ENCODE measurements around the gene HOXC5.
A peak's percentile ranks its signal among the peaks of the same experiment; 100 is the strongest.

HOXC5 gene

GRCh38 chr12:53995378-53996239, 37.2 kb upstream of the HOXC5 start:
- DNase-seq (ENCODE audit: low read depth in 2 of 2) = no peak

GRCh38 chr12:53996240-53997203, 36.3 kb upstream of the HOXC5 start:
- no peak for DNase-seq (ENCODE audit: low read depth in 2 of 2)

- no peak for DNase-seq (ENCODE audit: low read depth in 2 of 2)
These were observed 35.4 kb upstream of the HOXC5 start for GRCh38 chr12:53997204-53998109.

- DNase-seq (ENCODE audit: low read depth in 2 of 2) = no peak
These were observed 34.5 kb upstream of the HOXC5 start for GRCh38 chr12:53998110-53998899.

- no peak for DNase-seq (ENCODE audit: low read depth in 2 of 2)
These were observed 34.0 kb upstream of the HOXC5 start for GRCh38 chr12:53998900-53999236.

GRCh38 chr12:53999559-54000115, 33.2 kb upstream of the HOXC5 start:
- DNase-seq (ENCODE audit: low read depth in 2 of 2) = peak; percentile 82

DNA sequence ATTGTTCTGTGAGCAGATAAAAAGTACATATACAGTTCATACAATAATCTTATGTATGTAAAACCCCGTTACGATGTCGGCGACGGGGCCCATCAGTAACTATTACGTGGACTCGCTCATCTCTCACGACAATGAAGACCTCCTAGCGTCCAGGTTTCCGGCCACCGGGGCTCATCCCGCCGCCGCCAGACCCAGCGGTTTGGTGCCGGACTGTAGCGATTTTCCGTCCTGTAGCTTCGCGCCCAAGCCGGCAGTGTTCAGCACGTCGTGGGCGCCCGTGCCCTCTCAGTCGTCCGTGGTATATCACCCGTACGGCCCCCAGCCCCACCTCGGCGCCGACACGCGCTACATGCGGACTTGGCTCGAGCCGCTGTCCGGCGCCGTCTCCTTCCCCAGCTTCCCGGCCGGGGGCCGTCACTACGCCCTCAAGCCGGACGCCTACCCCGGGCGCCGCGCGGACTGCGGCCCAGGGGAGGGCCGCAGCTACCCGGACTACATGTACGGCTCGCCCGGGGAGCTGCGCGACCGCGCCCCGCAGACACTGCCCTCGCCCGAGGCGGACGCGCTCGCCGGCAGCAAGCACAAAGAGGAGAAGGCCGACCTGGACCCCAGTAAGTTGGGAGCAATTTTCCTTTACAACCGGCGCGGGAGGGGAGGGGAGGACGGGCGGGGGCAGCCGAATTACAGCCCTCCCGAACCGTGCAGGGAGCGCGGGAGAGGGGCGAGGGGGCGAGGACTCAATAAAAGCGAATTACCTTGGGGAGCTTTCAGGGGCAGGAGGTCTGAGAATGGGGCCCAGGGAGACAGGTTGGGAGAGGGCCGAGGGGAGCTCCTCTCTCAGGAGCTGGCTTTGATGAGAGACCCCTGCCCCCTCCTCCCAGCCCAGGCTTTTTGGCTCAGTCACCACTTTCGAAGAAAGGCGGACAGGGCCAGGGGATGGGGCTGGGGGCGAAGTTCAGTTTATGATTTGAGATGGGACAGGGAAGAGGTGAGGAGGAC, 32.4 kb upstream of the HOXC5 start, which contains the start of gene HOXC9:
Gene HOXC9, plus strand, starts transcription at position 46 of the 999 bp plus-strand sequence. Its CDS starts 28 bp downstream, at position 74.
- DNase-seq (ENCODE audit: low read depth in 2 of 2) = no peak

GRCh38 chr12:54001283-54002187, 31.3 kb upstream of the HOXC5 start:
- DNase-seq (ENCODE audit: low read depth in 2 of 2) = no peak

GRCh38 chr12:54002278-54002914, 30.5 kb upstream of the HOXC5 start:
- DNase-seq (ENCODE audit: low read depth in 2 of 2) = no peak

DNA sequence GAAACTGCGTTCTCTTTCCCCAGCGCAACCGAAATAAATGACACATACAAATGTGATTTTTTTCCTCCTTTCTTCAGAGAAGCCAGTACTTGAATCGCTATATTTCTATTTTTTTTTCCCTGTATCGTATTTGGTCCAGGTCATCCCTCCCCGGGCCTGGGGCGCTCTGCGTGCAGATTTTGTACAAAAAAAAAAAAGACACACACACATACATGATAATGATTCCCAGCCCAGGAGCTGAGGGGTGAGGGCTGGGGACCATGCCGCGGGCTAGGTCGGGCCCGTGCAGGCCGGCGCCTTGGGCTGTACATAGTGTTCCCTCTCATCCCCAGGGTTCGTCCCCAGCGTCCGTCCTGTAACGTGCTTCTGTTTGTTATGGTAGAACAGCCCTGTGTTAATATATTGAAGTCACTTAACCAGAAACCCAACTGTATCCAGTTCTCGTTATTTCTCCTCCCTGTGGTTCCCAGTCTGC, 29.9 kb upstream of the HOXC5 start:
- no peak for DNase-seq (ENCODE audit: low read depth in 2 of 2)

DNA sequence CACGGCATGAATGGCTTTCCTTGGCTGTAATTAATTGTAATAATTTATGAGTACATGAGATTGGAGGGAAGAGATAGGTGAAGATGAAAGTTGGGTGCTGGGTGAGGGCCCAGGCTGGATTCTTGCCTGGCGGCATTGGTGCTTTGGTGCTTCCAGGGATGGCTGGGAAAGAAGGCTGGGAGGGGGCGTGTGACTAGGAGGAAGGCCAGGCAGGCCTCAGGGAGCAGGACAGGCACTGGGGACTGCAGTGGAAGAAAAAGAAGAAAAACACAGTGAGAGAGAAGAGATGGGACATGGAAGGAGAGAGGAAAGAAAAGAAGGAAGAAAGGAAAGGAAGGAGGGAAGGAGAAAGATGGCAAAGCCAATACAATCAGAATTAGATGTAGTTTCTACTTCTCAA, 29.2 kb upstream of the HOXC5 start:
- no peak for DNase-seq (ENCODE audit: low read depth in 2 of 2)

DNA sequence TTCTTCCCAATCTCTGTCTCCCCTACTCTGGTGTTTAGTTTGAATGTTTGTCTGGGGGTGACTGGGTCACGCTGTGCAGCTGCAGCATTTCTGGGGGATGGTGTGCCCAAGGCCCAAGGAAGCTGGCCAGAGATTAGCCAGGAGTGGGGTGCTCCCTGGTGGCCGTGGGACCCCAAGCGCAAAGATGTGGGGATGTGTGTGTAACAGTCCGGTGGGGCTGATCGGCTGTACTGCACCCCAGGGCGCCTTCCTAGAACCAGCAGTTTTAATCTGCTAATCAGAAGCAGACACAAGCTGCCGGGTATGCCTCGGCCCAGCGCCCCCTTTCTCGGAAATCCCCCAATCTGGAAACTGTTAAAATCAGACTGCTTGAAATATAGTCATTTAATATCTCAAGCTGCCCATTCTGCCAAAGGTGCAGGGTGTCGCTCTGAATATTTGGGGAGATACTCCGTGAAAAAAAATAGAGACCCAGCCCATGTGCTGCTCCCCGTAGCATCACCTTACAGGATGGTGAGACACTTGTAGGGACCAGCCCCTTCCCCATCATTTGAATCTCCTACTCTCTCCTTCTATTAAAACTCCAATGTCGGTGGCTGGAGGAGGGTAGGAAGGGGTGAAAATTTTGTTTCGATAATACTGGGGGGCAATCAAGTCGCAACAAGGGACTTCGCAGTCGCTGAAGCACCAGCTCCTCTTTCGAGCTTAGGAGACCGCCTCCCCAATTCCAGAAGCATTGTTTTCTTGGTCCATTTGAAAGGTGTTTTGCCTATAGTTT, 28.6 kb upstream of the HOXC5 start:
- DNase-seq (ENCODE audit: low read depth in 2 of 2) = no peak

DNA sequence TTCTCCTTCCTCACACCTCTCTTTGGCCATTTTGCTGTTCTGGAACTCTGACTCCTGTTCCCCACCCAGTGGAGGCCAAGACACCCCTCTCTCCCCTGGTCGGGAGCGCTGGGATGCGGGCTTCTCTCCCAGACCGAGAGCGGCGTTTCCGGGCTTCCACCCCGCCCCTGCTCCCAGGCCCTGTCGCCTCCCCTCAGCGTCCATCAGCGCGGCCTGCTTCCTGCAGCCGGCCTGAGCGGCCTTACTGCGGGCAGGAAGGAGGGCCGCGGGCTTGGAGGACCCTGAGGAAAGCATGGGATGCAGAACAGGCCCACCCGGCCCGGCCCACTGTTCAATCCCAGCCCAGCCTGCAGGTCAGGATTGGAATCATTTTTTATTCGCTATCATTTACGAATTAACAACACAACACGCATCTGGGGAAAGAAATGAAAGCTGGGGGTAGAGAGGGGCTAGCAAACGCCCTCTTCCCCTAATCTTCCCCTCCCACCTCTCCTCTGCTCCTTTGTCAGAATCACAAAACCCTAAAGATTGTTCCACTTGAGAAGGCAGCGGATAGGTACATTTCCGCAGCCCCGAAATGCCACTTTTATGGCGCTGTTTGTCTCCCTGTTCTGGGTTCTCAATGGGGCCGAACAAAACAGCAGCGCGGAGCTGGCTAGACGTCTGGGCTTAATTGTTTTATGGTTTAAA, 27.9 kb upstream of the HOXC5 start:
- no peak for DNase-seq (ENCODE audit: low read depth in 2 of 2)

GRCh38 chr12:54005531-54005852, 27.4 kb upstream of the HOXC5 start:
- DNase-seq (ENCODE audit: low read depth in 2 of 2) = no peak

- peak; percentile 84 for DNase-seq (ENCODE audit: low read depth in 2 of 2)
These were observed 26.8 kb upstream of the HOXC5 start for GRCh38 chr12:54005853-54006558.
